Subcutaneous adipose tissue (tissue), 4 donors: ENCODE measurements around the gene CARD14. TPM values are rescaled to one million over a fixed set of nuclear protein-coding genes. Genes with fewer than 3 reads are reported as not detected.

Experiments
- CTCF ChIP-seq: fragments of 450-650 bp; IDR thresholded peaks from one replicate; pipeline ENCODE4 v1.5.1; 2016; ENCODE audit warnings: low read depth, mild to moderate bottlenecking, control low read depth, antibody characterized with exemption, moderate library complexity
- total RNA-seq, 4 donors: library from RNA; depleted of rRNA; stranded (reverse); fragments of >200 nt; gene quantifications; one replicate each; pipeline ENCODE4 v1.1.0, GENCODE V29; 2016

Gene CARD14
- total RNA-seq, 4 donors from 2014 or later, result 0.34 to 1.3 TPM; not detected in 2

DNA sequence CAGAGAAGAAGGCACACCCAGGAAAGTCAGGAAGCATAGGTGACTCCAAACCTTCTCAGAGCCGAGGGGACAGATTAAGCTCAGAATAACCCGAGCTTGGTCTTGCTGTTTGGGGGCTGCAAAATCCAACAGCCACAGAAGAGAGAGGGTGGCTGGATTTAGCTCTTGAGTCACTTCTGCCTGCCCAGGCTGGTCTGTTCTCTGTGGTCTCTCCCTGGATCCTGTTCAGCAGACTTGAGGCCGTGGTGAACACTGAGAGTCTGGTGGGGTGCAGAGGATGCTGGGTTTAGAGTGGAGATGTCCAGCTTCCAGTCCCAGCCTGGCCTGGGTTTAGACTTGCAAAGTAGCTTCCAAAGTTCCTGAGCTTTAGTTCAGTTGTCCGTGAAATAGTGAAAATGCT, 59.2 kb downstream of the CARD14 start:
- TF ChIP-seq CTCF, result no peak

DNA sequence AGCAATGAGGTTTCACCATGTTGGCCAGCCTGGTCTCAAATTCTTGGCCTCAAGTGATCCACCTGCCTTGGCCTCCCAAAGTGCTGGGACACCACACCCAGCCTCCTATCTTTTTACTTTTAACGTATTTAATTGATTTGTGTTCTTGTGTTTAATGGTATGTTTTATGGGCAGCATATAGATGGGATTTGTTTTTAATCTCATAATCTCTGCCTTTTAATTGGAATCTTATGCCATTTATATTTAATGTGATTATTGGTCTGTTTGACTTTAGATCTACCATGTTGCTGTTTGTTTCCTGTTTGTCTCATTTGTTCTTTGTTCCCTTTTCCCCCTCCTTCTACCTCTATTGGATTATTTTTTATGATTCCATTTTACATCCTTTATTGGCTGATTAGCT, 62.6 kb downstream of the CARD14 start:
- TF ChIP-seq CTCF, result no peak

- TF ChIP-seq CTCF, result no peak
These were observed 63.4 kb downstream of the CARD14 start for GRCh38 chr17:80233202-80233601.

- TF ChIP-seq CTCF, result no peak
These were observed 67.1 kb downstream of the CARD14 start for GRCh38 chr17:80236911-80237310.

DNA sequence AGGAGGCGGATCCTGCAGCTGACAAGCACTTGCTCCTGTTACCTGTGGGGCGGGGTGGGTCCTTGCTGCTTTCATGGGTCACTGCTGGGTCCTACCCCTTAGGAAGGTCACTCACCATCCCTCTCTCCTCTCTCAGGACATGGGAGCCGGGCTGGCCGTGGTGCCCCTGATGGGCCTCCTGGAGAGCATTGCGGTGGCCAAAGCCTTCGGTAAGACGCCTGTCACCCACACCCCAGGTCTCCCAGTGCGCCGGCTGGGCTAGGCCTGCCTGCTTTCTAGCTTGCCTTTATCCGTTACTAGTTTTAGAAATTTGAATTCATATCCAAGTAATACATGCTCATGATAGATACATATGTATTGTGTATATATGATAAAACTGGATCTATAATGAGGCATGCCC, 67.6 kb downstream of the CARD14 start:
- TF ChIP-seq CTCF, result no peak

- no peak for TF ChIP-seq CTCF
These were observed 72.7 kb downstream of the CARD14 start for GRCh38 chr17:80242505-80242904.

DNA sequence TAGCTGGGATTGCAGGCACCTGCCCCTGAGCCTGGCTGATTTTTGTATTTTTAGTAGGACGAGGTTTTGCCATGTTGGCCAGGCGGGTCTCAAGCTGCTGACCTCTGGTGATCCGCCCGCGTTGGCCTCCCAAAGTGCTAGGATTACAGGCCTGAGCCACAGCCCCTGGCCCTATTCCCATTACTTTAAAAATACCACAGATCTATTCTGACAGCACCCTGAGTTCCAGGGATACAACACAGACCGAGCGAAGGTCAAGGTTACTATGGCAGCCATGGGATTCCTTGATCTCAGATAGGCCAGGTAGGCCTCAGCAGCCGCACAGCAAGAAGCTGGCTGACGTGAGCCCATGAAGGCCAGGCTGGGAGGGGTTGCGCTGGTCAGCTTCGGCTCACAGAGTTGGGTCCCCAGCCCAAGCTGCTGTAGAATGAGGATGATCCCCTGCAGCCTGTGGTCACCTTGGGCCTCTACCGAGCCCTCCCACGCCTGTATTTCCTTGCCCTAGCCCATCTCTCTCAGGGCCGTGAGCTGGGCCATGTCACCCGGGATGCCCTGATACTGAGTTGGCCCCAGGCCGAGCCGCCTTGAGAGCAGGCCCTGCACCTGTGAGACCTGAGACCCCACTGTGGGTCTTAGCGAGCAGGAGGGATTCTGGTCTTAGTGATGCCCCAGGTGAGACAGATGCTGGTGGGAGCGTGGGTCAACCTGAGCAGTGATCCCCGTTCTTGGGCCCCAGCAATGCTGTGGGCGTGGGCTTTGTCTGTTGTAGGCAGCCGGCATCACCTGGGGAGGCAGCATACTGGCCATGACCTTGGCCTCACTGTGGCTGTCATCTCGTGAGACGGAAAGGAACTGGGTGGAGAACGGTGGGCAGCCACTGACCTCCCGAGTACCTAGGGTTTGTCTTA, 74.0 kb downstream of the CARD14 start:
- TF ChIP-seq CTCF, result no peak
